Activated naive CD8-positive, alpha-beta T cell treated with anti-CD3 and anti-CD28 coated beads, Interleukin-2, amount 50 U/mL, for 16 hours (primary cell): Measurements from ENCODE around the gene HBM.
"Not testable (repeated sequence)": the region's sequence is repeated elsewhere in the genome, so short reads cannot be mapped to it uniquely, and the experiment has no call there.

ENCODE experiments used
- DNase-seq: peaks from one replicate; pipeline ENCODE4 v3.0.0-alpha.2; 2020; ENCODE audit warnings: low read depth, low spot score

Gene HBM

DNA sequence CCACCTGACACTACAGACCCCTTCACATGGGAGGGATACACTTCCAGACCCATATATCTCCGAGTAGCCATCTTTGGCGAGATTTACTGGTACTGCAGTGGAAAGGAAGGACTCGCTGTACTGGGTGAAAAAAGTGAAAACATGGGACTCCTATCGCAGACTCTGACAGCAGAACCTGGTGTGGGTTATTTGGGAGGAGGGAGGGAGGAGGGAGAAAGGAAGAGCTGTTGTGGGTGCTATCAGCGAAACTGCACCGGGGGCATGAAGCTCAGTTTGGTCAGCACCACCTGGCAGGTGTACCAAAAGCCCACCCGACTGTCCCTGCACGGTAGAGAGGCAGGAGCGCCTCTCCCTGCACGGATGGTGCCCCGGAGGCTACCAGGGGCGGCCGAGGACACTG is 19.4 kb downstream of the HBM start:
- no peak for DNase-seq

DNA sequence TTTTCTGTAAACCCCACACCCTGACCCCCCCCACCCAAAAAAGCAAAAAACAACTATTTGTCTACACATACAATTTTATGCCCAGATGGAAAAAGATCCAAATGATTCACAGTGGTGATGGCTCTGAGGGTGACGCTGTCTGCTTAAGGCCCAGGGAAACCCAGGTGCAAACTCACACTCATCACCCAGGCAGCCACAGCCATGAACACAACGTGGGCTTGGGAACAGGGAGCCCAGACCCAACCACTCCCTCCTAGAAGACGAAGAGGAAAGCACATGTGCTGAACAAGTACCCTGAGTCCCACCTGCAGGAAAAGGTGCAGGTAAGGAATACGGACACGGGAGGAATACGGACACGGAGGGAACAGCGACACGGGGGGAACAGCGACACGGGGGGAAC is 19.9 kb downstream of the HBM start:
- no peak for DNase-seq

DNA sequence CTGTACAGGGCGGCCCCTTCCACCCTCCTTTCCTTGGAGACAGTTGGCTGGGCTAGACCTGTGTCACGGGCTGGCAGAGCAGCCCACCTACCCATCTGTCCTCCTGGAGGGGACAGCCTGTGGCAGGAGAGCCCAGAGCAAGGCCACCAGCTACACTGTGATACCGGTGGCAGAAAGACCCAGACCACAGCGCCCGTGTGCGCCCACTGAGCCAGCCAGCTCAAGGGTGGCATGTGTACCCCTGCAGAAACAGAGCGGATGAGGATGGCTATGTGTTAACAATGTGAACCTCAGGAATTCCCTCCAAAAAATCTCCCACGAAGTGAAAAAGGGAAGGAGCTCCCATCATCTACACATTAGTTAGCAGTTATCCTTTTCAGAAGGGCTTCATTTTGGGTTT is 21.6 kb downstream of the HBM start:
- DNase-seq: no peak

GRCh38 chr16:188674-189073 is 22.9 kb downstream of the HBM start:
- DNase-seq: no peak

GRCh38 chr16:189604-190186 is 23.9 kb downstream of the HBM start:
- DNase-seq: no peak

DNA sequence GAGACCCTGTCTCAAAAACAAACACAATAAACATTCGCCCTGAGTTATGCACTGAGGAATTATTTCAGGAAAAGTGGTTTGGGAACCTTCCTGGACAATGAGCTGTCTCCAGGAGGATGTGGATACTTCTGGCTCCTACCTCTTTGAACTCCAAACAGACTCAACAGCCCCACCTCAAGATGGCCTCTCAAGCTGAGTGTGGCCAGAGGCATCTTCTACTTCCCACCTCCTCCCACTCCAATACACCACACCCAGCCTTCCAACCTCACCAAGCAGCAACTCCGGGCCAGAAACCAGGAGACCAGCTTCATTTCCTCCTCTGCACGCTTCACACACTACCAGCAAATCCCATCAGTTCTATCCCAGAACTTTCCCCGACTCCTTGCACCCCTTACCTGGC is 26.1 kb downstream of the HBM start:
- DNase-seq: no peak

- no peak for DNase-seq
Measured at GRCh38 chr16:192686-193085, 26.9 kb downstream of the HBM start.

GRCh38 chr16:193441-193840 is 27.7 kb downstream of the HBM start:
- no peak for DNase-seq

DNA sequence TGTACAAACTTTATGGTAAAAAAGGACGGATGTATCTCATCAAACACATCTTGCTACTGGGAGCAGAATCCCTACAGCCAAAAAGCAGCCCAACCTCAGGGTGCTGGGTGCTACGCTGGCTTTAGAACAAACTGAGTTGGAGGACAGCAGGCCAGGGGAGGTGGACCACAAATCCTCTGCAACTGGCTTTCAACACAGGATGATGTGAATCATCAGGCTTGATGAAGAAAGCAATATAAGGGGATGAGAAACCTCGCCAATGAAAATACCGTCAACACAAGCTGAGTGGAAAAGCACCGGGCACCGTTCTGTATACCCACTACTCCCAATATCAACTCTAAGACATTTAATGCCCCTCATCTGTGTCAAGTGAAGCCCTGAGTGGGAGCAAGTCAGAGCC is 28.7 kb downstream of the HBM start:
- DNase-seq: no peak

- no peak for DNase-seq
Measured at GRCh38 chr16:200388-200787, 34.6 kb downstream of the HBM start.

DNA sequence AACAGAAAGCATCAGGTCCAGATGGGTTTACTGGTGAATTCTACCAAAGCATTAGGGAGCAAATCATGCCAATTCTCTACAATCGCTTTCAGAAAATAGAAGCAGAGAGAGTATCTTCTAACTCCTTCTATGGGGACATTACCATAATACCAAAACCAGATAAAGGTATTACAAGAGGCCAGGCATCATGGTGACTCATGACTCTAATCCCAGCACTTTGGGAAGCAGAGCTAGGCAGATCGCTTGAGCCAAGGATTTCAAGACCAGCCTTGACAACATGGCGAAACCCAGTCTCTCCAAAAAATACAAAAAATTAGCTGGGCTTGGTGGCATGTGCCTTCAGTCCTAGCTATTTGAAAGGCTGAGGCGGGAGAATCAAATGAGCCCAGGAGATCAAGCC is 37.5 kb downstream of the HBM start:
- no peak for DNase-seq

DNA sequence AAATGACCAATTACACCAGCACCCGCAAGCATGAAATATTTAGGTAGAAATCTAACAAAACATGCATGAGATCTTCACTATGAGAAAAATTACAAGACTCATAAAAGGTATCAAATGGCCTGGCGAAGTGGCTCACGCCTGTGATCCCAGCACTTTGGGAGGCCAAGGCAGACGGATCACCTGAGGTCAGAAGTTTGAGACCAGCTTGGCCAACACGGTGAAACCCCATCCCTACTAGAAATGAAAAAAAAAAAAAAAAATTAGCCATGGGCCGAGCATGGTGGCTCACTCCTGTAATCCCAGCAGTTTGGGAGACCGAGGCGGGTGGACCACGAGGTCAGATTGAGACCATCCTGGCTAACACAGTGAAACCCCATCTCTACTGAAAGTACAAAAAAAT is 38.3 kb downstream of the HBM start:
- DNase-seq: not testable (repeated sequence)

GRCh38 chr16:209359-209758 is 43.6 kb downstream of the HBM start:
- DNase-seq: not testable (repeated sequence)

DNA sequence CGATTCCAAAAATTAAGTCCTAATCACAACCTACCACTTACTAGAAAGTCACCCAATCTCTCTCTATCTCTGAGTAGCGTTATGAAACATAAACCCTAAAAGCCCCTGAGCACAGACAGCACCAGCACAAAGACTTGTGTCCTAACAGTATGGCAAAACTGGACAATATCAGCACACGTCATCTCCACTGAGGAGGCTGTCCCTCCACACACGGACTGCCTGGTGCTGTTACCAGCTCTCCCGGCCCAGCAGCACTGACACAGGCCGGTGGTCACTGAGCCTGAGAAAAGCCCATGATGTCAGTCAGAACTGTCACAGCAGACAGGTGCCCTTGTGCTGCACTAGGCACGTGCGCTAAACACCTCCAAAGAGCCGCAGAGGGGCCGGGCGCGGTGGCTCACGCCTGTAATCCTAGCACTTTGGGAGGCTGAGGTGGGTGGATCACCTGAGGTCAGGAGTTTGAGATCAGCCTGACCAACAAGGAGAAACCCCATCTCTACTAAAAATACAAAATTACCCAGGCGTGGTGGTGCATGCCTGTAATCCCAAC is 45.9 kb downstream of the HBM start:
- not testable (repeated sequence) for DNase-seq

DNA sequence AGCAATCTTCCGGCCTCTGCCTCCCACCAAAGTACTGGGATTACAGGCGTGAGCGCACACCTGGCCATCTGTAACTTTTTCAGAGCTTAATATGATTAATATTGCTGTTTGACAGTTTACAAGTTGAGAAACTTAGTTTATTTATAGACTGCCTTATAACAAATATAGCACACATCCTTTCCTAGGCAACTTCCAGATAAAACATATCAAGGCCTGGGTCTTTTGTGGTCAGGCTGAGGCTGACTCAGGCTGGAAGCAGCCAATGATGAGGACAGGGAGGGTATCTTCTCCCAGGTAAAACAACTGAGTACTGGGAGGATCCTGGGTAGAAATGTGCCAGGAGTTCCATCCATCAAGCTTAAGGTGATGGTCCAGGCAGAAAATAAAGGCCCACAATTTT is 47.2 kb downstream of the HBM start:
- no peak for DNase-seq
